Measurements from ENCODE around the gene GNB1L.

Gene GNB1L

DNA sequence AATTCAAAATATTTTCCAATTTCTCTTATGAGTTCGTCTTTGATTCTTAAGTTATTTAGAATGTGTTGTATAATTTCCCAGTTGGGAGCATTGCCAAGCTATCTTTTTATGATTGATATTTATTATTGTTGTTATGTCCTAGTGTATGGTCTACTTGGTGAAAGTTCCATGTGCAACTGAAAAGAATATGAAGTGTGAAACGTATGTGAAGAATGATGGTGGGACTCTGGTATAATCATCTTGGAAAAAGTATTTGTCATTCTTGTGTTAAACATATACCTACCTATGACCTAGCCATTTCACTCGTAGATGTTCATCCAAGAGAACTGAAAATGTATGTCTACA, 12.0 kb upstream of the GNB1L start:
- in situ Hi-C loops (cut with MboI; ENCODE audit: low sequenced_read_pairs): no loop called here

DNA sequence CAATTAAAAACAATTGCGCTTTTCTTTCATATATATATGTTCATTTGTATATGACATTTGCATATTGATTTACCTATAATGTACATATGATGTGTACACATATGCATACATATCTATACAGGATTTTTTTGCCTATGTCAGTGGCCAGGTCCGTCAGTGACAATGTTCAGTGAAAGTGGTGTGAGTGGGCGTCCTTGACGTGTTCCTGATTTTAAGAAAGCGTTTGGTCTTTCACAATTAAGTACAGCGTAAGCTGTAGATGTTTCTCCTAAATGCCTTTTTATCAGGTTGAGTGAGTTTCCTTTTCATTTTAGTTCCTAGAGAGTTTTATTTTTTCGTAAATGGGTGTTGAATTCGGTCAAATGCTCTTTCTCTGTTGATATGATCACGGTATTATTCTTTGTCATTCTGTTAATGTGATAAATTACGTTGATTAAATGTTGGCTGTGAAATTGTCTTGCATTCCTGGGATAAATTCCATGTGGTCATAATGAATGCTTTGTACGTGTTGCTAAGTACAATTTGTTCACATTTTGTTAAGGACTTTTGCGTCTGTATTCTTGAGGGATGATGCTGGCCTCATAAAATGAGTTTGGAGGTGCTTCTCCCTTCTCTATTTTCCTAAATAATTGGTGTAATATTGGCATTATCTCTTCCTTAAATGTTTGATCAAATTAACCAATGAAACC, 10.6 kb upstream of the GNB1L start:
- in situ Hi-C loops (cut with MboI; ENCODE audit: low sequenced_read_pairs): no loop called here

DNA sequence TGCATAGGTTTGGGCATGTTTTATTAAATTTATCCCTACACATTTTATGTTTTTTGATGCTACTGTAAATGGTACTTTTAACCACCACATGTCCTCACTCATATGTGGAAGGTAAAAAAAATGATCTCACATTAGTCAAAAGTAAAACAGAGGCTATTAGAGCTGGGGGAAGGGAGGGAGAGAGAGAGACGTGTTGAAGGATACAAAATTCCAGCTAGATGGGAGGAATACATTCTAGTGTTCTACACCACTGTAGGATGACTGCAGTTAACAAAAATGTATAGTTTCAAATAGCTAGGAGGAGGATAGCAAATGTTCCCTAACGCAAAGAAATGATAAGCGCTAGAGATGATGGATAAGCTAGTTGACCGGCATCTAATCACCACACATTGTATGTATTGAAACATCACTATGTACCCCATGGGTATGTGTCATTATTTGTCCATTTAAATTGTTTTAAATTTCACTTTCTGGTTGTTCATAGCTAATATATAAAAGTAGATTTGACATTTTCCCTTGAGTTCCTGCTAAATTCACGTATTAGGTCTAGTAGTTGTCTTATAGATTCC, 9.9 kb upstream of the GNB1L start:
- in situ Hi-C loops (cut with MboI; ENCODE audit: low sequenced_read_pairs): no loop called here

DNA sequence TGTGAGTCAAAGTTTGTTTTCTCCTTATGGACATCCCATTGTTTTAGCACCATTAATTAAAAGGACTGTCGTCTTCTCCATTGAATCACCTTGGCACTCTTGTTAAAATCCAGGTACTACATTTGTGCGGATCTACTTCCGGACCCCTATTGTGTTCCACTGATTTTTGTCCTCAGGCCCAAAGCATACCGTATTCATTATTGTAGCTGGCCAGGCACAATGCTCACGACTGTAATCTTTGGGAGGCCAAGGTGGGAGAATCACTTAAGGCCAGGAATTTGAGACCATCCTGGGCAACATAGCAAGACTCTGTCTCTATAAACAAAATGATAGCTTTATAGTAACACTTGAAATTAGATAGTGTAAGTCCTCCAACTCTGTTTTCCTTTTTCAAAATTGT, 8.9 kb upstream of the GNB1L start:
- in situ Hi-C loops (cut with MboI; ENCODE audit: low sequenced_read_pairs): no loop called here

DNA sequence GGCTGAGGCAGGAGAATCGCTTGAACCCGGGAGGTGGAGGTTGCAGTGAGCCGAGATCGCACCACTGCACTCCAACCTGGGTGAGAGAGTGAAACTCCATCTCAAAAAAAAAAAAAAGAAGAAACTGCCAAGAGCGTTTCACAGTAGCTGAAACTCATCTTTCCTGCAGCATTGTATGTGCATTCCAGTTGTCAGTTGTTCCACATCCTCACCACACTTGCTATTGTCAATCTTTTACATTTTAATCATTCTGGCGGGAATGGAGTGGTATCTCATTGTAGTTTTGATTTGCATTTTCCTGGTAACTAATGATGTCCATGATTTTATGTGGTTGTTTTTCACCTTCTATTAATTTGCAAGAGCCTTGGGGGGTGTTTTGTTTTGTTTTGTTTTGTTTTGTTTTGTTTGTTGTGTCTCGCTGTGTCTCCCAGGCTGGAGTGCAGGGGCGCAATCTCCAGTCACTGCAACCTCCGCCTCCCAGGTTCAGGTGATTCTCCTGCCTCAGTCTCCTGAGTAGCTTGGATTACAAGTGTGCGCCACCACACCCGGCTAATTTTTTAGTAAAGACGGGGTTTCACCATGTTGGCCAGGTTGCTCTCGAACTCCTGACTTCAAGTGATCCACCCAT, 8.1 kb upstream of the GNB1L start:
- in situ Hi-C loops (cut with MboI; ENCODE audit: low sequenced_read_pairs): no loop called here

DNA sequence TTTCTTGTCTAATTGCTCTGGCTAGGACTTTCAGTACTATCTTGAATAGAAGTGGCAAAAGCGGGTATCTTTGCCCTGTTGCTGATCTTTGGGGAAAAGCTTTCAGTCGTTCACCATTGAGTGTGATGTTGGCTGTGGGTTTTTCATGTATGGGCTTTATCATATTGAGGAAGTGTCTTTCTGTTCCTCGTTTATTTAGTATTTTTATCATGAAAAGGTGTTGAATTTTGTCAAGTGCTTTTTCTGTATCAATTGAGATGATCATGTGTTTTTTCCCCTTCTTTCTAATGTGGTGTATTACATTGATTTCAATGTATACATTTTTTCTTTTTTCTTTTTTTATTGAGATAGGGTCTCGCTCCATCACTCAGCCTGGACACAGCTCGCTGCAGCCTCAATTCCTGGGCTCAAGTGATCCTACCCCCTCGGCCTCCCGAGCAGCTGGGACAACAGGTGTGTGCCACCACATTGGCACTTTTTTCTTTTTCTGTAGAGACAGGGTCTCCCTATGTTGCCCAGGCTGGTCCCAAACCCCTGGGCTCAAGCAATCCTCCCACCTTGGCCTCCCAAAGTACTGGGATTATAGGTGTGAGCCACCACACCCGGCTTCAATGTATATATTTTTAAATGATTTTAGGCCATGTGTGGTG, 5.3 kb upstream of the GNB1L start:
- in situ Hi-C loops (cut with MboI; ENCODE audit: low sequenced_read_pairs): no loop called here

DNA sequence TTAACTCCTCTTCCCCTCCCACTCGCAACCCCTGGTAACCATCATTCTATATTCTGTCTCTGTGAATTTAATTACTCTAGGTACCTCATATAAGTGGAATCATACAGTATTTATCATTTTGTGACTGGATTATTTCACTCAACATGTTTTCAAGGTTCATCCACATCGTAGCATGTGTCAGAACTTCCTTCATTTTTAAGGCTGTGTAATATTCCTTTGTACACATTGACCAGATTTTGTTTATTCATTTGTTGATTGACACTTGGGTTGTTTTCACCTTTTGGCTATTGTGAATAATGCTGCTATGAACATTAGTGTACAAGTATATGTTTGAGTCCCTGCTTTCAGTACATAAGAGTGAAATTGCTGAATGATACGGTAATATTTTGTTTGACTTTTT, 2.7 kb upstream of the GNB1L start:
- in situ Hi-C loops (cut with MboI; ENCODE audit: low sequenced_read_pairs): no loop called here

DNA sequence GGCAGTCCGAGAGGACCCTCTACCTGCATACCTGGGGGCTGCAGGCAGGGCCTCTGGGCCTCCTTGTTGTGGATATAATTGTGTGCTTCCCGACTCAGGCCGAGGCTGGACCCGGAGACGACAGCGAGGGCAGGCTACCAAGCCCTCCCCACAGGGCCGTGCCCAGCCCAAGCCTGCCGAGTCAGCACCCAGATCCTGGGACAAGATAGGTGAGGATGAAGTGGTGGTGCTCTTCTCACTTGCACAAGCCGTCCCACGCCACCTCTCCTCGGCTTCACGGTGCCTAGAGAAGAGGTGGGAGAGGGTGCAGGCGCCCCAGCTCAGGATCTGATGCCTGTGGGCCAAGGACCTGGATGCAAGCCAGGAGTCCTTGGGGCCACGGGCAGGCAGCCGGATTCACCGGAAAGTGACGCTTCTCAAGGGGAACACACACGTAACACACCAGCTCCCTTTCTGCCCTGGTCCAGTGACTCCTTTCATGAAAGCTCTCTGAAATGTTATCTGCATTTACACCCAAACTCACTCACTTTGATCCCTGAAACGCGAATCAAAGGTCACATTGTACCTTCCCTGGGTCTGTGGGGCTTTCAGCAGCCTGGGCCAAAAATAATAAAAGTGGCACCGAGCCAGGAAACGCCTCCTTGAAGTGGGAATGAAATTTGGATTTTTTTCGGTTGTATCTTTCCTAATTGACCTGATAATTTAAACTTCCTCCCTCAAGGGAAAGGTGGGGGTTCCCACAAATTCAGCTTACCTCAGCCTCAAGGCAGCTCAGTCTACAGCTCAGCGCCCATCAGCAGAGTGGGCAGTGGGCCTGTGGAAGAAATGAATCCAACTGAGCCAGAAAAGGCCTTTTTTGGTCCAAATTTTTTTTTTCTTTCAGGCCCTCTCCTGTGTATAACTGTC, 1.1 kb upstream of the GNB1L start:
- in situ Hi-C loops (cut with MboI; ENCODE audit: low sequenced_read_pairs): no loop called here

DNA sequence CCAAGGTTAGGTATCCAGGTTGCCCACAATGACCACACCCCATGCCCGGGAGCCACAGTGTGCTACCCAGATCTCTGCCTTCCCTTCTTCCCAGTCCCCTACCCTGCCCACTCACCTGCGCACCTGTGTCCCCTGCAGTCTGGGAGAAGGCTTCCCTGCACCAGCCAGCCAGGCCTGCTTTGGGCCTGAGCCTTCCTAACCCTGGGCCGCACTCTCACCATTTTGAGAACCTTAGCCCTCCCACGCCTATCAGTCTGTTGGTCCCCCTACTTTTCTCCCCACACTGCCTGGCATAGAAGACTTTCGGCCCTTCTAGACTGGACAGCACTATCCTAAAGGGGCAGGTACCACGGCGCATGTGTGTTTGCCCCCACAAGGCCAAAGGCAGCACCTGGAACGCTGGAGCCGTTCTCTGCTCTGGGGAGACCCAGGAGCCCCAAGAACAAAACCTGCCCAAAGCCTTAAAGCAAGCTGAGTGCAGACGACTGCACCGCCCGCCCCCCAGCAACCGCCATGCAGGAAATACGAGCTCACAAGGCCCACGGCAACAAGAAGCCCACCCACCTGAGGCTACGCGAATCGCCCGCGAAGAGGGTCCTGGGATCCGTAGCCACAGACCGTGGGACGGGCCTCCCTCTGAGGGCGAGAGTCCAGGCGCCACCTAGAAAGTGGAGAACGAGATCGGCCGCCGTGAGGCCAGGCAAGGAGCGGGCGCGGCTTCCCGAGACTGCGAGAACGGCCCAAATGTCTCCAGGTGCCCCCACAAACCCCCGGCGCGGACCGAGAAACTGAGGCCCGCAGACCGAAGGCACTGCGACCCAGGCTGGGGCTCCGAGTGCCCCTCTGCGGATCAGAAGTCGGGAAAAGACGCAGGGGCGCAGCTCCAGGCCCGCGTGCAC, 546 bp downstream of the GNB1L start:
- in situ Hi-C loops (cut with MboI; ENCODE audit: low sequenced_read_pairs): no loop called here

DNA sequence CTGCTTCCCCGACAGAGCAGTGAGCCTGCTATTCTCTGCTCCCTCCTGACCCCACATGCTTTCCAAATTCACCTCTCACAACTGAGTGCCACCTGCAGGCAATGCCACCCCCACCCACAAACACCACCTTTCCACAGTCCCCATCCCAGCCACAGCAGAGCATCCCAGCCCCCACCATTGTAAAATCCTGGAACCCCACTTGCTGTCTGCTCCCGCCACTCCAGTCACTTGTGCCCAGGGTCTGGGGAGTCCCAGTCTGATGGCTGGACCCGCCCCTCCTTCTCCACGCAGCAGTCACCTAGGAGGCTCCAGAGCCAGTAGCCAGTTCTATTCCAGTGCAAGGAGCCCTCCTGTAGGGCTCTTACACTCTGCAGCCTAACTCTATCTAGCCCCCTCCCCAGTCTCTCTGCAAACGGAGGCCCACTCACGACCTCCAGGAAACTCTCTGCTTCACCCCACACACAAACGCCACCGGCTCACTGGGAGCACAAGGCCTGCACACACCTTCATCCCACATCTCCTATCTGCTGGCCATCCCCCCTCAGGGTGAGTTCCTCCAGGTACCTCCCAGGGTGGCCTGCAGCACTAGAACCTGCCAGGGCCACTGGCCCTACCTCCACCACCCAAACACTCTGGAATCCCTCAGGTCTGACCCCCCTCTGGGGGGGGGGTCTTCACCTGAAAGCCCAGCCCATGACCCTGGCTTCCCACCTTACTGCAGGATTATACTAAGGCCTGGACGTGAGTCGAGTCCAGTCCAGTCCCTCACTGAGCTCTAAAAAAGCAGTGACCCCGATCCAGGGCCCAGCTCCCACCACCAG, 1.4 kb downstream of the GNB1L start:
- in situ Hi-C loops (cut with MboI; ENCODE audit: low sequenced_read_pairs): no loop called here

DNA sequence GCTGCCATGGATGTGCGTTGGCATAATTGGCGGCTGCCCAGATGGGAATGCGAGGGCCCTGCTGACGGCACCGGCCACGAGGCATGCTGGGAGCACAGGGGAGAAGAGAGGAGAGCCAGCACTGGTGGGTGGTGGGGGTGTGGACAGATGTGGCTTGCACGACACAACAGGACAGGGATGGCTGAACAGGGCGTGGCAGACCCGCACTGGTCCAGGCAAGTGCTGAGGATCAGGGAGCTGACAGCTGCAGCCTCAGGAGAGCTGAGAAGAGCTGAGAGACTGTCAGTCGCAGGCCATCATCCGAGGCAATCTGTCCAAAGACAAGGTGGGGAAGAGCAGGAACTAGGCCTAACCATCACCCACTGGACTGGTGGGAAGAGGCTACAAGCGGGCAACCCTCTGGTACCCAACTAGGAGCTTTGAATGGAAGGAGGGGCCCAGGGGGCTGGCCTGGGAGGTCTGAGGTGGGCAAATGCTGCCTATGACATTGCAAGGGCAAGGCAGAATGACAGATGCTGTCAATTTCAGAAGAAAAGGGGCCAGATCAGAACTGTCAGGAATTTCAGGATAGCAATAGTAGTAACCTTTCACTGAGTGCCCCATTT, 2.4 kb downstream of the GNB1L start:
- in situ Hi-C loops (cut with MboI; ENCODE audit: low sequenced_read_pairs): no loop called here

DNA sequence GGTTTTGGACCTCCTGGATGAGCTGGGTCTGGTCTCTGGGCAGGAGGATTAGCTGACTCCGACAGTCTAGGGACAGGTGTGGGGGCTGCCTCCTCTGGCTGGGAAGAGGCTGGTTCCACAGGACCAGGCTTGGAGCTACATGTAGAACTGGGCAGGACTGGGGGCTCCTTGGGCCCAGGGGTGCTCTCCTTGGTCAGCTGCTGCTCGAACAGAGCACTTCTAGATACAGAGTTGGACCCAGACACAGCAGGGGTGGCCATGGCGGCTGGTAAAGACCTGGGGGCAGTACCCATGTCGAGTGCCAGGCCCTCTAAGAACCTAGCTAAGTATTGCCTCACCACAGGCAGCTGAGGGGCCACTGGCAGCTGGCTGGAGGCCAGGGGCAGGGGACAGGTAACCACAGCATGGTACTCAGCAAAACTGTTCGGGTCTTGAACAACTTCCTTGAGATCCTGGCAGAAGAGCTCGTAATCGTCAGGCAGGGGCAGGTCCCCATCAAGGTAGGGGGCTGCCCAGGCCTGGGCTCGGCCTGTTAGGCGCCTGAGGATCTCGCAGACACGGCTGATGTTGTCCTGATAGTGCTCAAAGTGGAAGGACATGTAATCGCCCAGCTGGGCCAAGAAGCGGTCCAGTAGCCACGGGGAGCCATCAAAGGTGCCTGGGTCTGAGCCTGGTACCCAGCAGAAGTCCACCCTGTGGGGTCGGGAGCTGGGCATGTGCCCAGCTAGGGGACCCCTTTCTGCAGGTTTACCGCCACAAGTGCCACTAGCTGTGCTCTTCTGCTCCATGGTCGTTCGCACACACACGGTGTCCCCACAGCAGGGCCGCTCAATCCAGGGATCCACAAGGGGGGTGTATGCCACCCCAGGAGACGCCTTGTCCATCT, 3.1 kb downstream of the GNB1L start:
- in situ Hi-C loops (cut with MboI; ENCODE audit: low sequenced_read_pairs): no loop called here

DNA sequence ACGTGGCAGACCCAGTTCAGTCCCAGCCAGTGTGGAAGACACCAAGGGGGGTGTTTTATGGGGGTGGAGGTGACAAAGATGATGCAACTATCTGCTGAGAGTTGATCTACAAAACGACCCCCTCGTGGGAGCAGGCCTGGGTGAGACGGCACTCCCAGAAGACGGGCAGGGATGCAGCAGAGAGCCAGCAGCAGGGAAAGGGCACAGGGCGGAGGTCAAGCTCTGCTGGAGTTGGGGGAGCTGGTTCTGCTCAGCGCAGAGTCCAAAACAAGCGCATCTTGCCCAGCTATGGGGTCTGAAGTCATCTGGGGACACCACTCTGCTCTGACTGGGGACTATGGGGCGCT, 3.9 kb downstream of the GNB1L start:
- in situ Hi-C loops (cut with MboI; ENCODE audit: low sequenced_read_pairs): no loop called here

DNA sequence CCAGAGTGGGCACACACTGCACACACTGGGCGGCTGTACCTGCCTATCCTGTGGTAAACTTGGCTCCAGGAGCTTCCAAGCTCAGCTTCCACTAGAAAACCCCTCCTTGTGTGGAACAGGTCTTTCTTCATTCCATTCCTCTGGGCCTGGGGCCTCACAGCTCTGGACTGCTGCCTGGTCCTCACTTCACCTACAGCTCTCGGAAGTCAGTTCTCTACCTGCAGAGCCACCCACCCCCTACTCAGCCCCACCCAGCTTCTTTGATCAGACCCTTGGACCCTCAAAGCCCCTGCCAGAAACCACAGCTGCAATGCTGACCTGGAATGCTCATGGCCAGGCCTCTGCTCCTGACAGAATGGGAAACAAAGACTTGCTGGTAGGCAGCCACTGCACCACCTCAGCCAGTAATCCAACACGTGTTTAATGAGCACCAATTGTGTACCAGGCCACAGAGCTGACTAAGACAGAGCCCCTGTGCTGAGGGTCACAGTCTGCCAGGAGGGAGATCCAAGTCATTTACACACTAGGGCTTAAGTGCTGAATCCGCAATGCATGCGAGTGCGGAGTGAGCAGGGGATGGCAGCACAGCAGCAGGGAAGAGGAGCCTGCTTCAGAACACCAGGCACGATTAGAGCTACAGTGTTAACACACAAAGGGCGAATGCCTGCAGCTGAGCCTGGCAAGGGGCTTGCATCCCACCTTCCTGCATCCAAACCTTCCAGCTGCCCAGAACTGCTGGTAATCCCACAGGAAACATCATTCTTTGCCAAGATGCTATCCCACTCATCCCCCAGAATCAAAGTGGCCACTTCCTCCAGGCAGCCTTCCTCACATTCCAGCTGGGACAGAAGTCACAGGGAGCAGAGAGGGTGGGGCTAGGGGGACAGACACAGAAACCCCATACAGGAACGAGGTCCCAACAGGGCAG, 4.6 kb downstream of the GNB1L start:
- in situ Hi-C loops (cut with MboI; ENCODE audit: low sequenced_read_pairs): no loop called here

DNA sequence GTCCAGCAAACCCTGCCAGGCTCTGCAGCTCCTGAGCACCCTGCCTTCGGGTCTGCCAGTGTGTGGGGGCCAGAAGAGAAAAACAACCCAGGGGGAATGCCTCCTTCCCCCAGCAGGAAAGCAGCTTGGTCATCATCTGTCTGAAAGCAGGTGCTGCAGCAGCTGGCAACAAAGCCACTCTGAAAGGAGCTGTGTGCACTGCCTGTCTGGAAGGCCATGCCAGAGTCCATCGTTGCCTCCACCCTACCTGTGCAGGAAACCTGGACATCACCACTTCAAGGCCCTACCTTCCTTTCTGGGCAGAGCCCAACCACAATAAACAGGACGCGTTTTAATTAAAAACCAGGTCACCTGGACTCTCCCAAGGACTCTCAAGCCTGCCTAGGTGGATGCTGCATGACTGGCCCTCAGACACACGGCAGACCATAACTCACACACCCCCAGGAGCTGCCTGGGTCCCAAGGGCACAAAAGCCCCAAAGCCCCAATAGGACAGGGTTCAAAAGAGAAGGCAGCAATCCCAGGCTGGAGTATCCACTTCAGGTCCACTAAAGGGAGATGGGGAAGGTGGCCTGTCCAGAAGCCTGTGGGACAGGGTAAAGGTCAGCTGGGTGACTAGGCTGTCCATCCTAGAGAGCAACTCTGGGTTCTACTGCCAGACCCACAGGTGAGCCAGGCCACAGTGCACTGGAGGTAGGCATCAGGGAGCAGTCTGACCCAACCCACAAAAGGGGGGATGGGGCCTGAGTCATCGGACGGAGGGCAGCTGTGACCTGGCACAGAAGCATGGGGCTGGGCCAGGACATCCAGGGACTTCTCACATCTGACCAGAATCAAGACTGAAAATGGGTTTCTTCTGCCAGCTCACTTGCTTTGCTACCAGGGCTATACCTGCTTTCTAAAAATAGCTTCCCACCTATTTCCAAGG, 6.1 kb downstream of the GNB1L start:
- in situ Hi-C loops (cut with MboI; ENCODE audit: low sequenced_read_pairs): no loop called here

DNA sequence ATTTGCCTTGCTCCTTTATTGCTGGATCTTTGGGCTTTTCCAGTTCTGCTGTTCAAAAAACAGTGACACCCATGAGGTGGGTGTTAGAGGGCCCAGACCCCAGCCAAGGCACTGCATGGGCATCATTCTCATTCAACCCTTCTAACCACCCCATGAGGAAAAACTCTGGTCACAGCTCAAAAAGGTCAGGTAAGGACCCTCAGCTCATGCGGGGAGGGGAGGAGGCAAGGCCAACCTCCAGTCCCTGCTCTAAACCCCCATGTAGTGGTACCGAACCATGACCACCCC, 7.4 kb downstream of the GNB1L start:
- in situ Hi-C loops (cut with MboI; ENCODE audit: low sequenced_read_pairs): no loop called here

Measured in HL-60/S4 (cell line).